Thymus (tissue), 11 donors: ENCODE results near the gene CA10. TPM values are rescaled to one million over a fixed set of nuclear protein-coding genes. Genes with fewer than 3 reads are reported as not detected.

Experiments
- DNase-seq, 9 donors: peaks; one replicate each; pipeline ENCODE4 v3.0.0-alpha.2; 2013; ENCODE audit warnings: low spot score in 9 of 9, low read depth in 6 of 9, missing footprints in 1 of 9
- H3K27ac ChIP-seq, 2 donors: one replicate each; pipeline ENCODE4 v1.5.1; 2013; ENCODE audit warnings: control low read depth in 1 of 2, low read depth in 1 of 2, low read length in 1 of 2, mild to moderate bottlenecking in 1 of 2, moderate library complexity in 1 of 2
- H3K27me3 ChIP-seq, 2 donors: one replicate each; pipeline ENCODE4 v1.5.1; 2013; ENCODE audit warnings: low read length in 1 of 2; ENCODE audit not compliant: control insufficient read depth in 2 of 2, insufficient read depth in 1 of 2
- H3K36me3 ChIP-seq, 2 donors: one replicate each; pipeline ENCODE4 v1.5.1; 2013; ENCODE audit warnings: low read length in 1 of 2, mild to moderate bottlenecking in 1 of 2, moderate library complexity in 1 of 2; ENCODE audit not compliant: control insufficient read depth in 2 of 2, insufficient read depth in 2 of 2
- H3K4me1 ChIP-seq, 2 donors: one replicate each; pipeline ENCODE4 v1.5.1; 2013; ENCODE audit warnings: low read length in 2 of 2; ENCODE audit not compliant: control insufficient read depth in 2 of 2, insufficient read depth in 2 of 2
- H3K4me3 ChIP-seq, 2 donors: one replicate each; pipeline ENCODE4 v1.5.1; 2013; ENCODE audit warnings: low read length in 2 of 2, control low read depth in 1 of 2, mild to moderate bottlenecking in 1 of 2
- H3K9me3 ChIP-seq, 2 donors: one replicate each; pipeline ENCODE4 v1.5.1; 2013; ENCODE audit warnings: low read length in 1 of 2, mild to moderate bottlenecking in 1 of 2; ENCODE audit not compliant: control insufficient read depth in 2 of 2, insufficient read depth in 1 of 2
- WGBS: extraction: QIAGEN DNeasy Blood & Tissue Kit; methylation state at CpG from one replicate; pipeline ENCODE4 v1.1.7; 2013; 5-methylcytosine and 5-hydroxymethylcytosine counted together
- polyA plus RNA-seq: library from polyadenylated mRNA; stranded (reverse); fragments of 200-250 nt; gene quantifications from one replicate; pipeline ENCODE4 v1.2.3, GENCODE V29; 2013
- total RNA-seq: library from RNA; stranded (reverse); fragments of 120-200 nt; gene quantifications from one replicate; pipeline ENCODE4 v1.2.4, GENCODE V29; 2013
- donor health status: healthy.

Gene CA10
- total and polyA plus RNA-seq, 2 donors, result 0.25 to 0.61 TPM

DNA sequence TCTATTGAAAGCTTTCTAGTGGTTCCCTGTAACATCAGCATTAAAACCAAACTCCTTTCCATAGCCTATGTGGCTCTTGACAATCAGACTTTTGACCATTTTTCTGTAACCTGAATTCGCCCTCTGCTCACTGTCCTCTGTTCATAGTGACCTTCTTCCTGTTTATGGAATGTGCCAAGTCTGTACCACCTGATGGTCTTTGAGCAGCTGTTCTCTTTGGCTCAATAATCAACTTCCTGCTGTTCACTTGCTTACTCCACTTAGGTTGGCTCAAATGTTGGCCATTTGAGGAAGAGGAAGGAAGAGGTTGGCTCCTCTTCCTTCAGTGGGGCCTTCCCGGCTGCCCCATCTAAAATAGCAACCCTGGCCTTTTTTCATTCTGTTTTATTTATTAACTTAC lies 251.5 kb downstream of the CA10 start:
- H3K4me1 ChIP-seq, result no peaks in the 10 kb centered on the region
- WGBS, result 66% methylated on average over 2 of the region's 2 CpGs
- no peak overlapping the region for H3K27ac ChIP-seq
- no peaks in the 10 kb centered on the region for H3K36me3 ChIP-seq
- no peaks in the 10 kb centered on the region for H3K27me3 ChIP-seq
- no peaks in the 10 kb centered on the region for H3K9me3 ChIP-seq
- no peak overlapping the region for H3K4me3 ChIP-seq
- no peak for DNase-seq

DNA sequence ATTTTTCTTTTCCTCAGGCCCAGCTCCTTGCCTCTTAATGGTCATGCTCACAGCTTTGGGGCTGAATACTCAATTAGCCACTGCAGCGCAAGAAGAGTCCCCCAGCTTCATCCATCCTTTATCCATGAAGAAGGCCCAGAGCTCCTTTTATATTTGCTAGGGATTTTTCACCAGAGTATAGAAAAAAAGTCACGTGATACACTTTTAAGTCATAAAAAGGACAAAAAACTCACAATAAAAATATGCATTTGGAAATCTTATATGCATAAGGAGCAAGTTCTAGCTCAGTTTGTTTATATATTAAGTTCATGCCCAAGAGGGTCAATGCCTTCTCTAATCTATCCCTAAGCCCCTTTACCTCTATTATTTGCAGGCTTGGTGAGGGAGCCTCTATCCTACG lies 254.1 kb downstream of the CA10 start:
- no peak for DNase-seq
- no peaks in the 10 kb centered on the region for H3K9me3 ChIP-seq
- no peaks in the 10 kb centered on the region for H3K27me3 ChIP-seq
- no peak overlapping the region for H3K27ac ChIP-seq
- 86% methylated on average over 3 of the region's 3 CpGs for WGBS
- no peaks in the 10 kb centered on the region for H3K36me3 ChIP-seq
- H3K4me3 ChIP-seq, result no peak overlapping the region
- no peaks in the 10 kb centered on the region for H3K4me1 ChIP-seq

DNA sequence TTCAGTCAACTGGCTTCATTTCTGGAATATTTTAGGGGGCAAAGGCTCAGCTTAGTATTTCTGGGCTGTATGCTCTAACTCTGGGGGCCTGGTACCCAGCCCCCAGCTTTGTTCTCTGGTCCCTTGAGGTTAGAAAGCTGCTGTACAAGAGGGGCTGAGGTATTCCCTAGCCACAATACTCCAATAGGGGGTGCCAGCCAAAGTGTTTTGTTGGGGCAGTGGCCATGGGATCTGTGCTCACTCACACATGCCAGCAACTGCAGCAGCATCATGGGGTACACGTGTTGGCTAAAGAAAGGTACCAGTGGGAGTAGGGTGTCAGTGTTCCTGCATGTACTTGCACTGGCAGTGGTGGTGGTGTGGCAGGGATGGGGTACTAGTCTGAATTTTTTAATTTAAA lies 257.3 kb downstream of the CA10 start:
- Histone ChIP-seq H3K27me3 (no peaks in the 10 kb centered on the region), H3K4me3 (no peak overlapping the region), H3K36me3 (no peaks in the 10 kb centered on the region), H3K9me3 (no peaks in the 10 kb centered on the region), H3K4me1 (no peaks in the 10 kb centered on the region), H3K27ac (no peak overlapping the region)
- WGBS, result 46% methylated on average over 1 of the region's 1 CpG
- no peak for DNase-seq

- Histone ChIP-seq H3K27ac (no peak overlapping the region), H3K9me3 (no peaks in the 10 kb centered on the region), H3K4me3 (no peak overlapping the region), H3K27me3 (no peaks in the 10 kb centered on the region), H3K4me1 (no peaks in the 10 kb centered on the region), H3K36me3 (no peaks in the 10 kb centered on the region)
- no peak for DNase-seq
- WGBS, result 87% methylated on average over 2 of the region's 2 CpGs
Measured at GRCh38 chr17:51891936-51892335, 266.6 kb downstream of the CA10 start.

- Histone ChIP-seq H3K4me3 (no peak overlapping the region), H3K9me3 (no peaks in the 10 kb centered on the region), H3K4me1 (no peaks in the 10 kb centered on the region), H3K27me3 (no peaks in the 10 kb centered on the region), H3K27ac (no peak overlapping the region), H3K36me3 (no peaks in the 10 kb centered on the region)
- WGBS, result 94% methylated on average over 1 of the region's 1 CpG
- DNase-seq, result no peak
Measured at GRCh38 chr17:51890710-51891109, 267.8 kb downstream of the CA10 start.

GRCh38 chr17:51888816-51889215 lies 269.7 kb downstream of the CA10 start:
- no peak for DNase-seq
- Histone ChIP-seq H3K36me3 (no peaks in the 10 kb centered on the region), H3K27ac (no peak overlapping the region), H3K4me1 (no peaks in the 10 kb centered on the region), H3K4me3 (no peak overlapping the region), H3K9me3 (no peaks in the 10 kb centered on the region), H3K27me3 (no peaks in the 10 kb centered on the region)
- WGBS, result 91% methylated on average over 2 of the region's 2 CpGs

GRCh38 chr17:51876986-51877385 lies 281.5 kb downstream of the CA10 start:
- H3K9me3 ChIP-seq, result no peaks in the 10 kb centered on the region
- no peak overlapping the region for H3K4me3 ChIP-seq
- no peak for DNase-seq
- no peaks in the 10 kb centered on the region for H3K4me1 ChIP-seq
- no peak overlapping the region for H3K27ac ChIP-seq
- H3K27me3 ChIP-seq, result no peaks in the 10 kb centered on the region
- no peaks in the 10 kb centered on the region for H3K36me3 ChIP-seq

DNA sequence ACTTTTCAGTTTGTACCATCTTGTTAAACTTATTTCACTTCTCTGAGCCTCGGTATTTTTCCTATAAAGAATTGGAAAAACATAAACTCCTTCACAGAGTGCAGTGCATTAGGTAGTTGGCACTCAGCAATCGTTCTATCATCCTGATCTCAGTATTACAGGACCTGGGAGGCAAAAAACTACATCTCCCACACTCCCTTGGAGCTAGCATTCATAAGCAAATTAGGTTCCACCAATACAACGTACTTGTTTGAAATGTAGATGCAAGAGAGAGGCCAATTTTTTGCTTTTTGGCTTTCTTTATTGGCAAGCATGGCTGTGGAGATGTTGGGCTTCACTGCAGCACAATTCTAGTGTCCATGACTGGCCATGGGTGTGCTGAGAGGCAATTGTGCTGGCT lies 285.2 kb downstream of the CA10 start:
- Histone ChIP-seq H3K4me1 (no peaks in the 10 kb centered on the region), H3K27ac (no peak overlapping the region)
- WGBS, result 33% methylated on average over 3 of the region's 3 CpGs

DNA sequence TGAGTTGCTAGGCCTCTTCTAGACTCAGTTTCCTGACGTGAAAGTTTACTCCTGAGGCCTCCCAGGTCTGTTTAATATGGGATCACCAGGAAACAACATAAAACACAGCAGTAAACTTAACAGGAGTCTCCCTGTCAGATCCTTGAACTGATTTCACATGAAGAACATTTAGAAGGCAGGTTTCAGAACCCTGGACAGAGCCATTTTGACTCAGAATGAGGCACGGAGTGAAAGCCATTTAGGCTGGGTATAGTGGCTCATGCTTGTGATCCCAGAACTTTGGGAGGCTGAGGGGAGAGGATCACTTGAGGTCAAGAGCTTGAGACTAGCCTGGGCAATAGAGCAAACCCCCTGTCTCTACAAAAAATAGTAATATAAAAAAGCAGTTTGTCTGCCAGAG lies 289.1 kb downstream of the CA10 start:
- no peaks in the 10 kb centered on the region for H3K36me3 ChIP-seq
- WGBS, result 9% methylated on average over 2 of the region's 2 CpGs
- peak in 4 of 9 donors; percentile 6 to 46 (median 22) for DNase-seq
- H3K4me3 ChIP-seq, result no peak overlapping the region
- H3K27me3 ChIP-seq, result no peaks in the 10 kb centered on the region
- no peaks in the 10 kb centered on the region for H3K4me1 ChIP-seq
- no peak overlapping the region for H3K27ac ChIP-seq
- H3K9me3 ChIP-seq, result no peaks in the 10 kb centered on the region

More for the DNA sequence above, 285.2 kb downstream of the CA10 start:
- Histone ChIP-seq H3K36me3 (no peaks in the 10 kb centered on the region), H3K9me3 (no peaks in the 10 kb centered on the region), H3K27me3 (no peaks in the 10 kb centered on the region), H3K4me3 (no peak overlapping the region)
- DNase-seq, result no peak

DNA sequence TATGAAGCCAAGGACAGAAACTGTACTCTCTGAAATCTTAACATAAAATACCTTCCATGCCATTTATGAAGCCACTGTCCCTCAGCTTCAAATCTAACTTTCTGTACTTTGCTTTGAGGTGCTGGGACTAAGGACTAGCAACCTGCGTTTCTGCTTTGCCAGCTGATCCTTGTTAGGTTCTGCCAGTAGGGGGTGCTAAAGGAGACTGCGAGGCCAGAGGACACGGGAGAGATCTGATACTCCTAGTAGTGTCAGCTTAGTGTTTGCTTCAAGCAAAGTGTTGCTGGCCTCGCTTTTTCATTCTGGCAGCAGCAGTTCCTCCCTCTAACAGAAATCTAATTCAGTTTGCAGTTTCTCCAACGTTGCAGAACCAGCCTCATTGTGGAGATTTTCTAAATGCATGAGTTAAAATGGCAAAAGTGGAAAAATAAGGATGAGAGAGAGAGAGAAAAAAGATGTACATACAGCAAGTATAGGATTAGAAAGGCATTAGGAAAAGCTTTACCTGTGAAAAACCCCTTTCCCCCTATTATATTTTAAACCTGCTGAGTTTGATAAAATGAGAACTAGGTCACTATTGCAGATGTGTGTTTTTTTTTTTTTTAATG lies 297.5 kb downstream of the CA10 start:
- H3K9me3 ChIP-seq, result no peaks in the 10 kb centered on the region
- H3K27me3 ChIP-seq, result no peaks in the 10 kb centered on the region
- H3K4me3 ChIP-seq, result no peak overlapping the region
- no peaks in the 10 kb centered on the region for H3K36me3 ChIP-seq
- no peak overlapping the region for H3K27ac ChIP-seq
- no peaks in the 10 kb centered on the region for H3K4me1 ChIP-seq
- DNase-seq, result peak in 5 of 9 donors; percentile 2 to 23 (median 7)
- WGBS, result 6% methylated on average over 5 of the region's 5 CpGs
